HL-60/S4 treated with phorbol 12-myristate 13-acetate at 8.2 ng/mL for 4 days and 3 days (cell line): ENCODE measurements around the gene CD28.
"Not testable (repeated sequence)": the region's sequence is repeated elsewhere in the genome, so short reads cannot be mapped to it uniquely, and the experiment has no call there.

Source experiments
- in situ Hi-C: fragments of 300-500 bp; cut with MboI; formaldehyde crosslinking; loops from 2 replicates; pipeline ENCODE4 v1.15.0; 2022; ENCODE audit warnings: low sequenced_read_pairs

CD28 gene

GRCh38 chr2:203685081-203685621, 21.3 kb upstream of the CD28 start:
- in situ Hi-C loops, result no loop called here

- in situ Hi-C loops, result no loop called here
Observed at GRCh38 chr2:203685789-203686420, 20.5 kb upstream of the CD28 start.

GRCh38 chr2:203687165-203687564, 19.3 kb upstream of the CD28 start:
- in situ Hi-C loops, result no loop called here

DNA sequence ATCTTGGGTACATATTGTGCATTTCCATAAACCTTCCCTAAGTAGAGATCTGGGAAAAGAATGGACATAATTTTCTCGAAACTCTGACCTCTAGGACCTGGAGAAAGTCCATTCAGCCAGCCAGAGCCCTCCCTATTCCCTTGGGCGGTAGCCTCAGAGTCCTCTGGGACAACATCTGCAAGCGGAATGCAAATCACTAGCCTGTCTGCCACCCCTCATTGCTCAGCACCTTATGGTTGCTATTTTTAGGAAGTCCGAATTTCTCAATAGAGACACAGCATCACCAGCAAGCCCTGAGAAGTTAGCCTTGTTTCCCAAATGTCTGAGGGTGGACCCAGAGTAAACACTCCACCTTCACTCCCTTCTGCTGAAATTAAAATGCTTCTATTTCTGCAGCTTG, 17.6 kb upstream of the CD28 start:
- in situ Hi-C loops, result no loop called here

DNA sequence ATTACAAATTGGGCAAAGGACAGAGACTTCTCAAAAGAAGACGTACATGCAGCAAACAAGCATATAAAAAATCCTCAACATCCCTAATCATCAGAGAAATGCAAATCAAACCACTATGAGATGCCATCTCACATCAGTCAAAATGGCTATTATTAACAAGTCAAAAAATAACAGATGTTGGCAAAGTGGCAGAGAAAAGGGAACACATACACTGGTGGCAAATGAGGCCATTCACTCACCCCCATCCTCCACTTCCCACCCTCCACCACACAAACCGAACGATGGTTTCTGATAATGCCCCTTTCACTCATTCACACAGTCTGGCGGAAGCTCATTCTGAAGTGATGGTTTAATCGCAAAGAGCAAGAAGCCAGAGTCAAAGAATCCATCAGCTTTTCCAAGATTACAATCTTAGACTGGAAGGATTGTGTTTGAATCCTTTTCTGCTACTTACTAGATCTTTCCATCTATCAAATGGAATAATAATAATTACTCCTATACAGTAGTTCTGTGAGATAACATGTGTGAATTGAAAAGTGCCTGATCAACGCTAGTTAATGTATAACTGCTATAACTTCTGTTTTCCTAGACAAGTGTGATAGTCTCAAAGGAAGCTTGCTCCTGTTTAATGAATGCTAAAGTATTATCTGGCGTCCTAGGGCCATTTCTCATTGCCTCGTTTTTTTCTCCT, 16.9 kb upstream of the CD28 start:
- in situ Hi-C loops, result no loop called here

GRCh38 chr2:203690117-203690431, 16.4 kb upstream of the CD28 start:
- in situ Hi-C loops, result no loop called here

DNA sequence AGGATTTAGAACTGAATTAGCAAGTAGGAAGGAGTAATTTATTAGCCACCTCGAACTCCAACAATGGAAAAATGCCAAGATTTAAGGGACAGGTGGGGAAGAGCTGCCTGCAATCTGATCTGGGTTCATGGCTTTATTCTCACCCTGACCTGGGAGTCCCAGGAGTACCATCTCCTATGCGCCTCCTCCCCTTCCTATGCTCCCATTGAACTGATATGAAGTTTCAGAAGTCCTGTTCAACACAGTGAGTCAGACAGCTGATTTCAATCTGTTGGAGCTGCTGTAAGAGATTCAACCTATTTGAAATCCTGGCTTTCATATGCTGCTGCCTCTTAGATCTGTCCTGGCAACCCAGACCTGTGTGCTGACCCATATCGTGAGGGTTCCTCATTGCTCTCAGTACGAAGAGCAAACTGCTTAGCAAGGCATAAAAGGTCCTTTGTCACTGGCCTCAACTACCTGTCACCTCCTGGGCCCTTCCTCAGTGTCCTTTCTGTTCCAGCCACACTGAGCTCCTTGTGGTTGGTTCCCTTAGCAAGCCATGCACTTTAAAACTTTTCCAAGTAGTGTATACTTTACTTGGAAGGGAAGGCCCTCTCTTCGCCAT, 15.9 kb upstream of the CD28 start:
- in situ Hi-C loops, result no loop called here

DNA sequence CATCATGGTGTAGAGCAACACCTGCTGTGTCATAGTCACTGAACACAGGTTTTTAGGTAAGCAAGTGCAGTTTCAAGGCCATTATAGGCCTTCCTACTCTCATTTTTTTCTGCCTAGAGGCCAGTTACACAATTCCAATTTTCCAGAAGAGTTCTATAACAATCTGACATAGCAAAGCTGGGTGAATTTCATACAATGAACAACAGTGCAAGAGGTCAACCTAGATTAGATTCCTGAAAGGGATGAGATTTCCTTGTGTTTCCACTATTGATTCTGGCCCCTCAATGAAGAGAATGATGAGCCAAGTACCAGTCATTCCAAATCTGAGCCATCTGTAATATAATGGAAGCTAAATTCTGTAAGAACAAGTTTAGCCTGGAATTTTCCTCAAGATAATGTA, 15.3 kb upstream of the CD28 start:
- in situ Hi-C loops, result no loop called here

DNA sequence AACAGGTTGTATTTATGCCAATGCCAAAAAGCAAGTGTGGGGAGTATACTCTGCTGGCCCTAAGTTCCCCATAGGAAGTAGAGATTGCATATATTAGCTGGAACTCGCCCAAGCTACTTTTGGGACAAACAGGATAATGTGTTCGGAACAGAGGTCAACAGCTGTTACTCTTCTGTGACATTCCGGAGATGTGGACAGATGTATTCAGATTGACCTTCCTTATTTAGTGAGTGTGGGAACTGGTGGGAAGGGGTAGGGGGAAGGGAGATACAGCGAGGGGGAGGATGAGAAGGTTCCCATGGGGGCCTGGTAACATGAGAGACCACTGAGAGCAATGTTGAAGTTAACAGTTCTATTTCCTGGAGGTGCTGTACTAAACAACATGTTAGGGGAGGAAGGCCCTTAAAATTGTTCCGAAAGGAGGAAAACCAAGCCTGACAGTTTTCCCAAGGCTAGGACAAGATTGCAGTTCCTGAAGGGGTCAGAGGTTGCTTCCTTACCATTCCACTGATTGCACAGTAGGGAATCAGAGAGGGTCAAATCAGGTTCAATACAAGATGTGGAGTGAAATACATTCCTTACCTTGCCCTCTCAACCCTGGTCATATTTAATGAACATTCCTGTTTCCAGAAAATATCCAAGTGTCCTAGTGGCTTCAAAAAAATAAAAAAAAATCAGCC, 14.3 kb upstream of the CD28 start:
- in situ Hi-C loops, result no loop called here

DNA sequence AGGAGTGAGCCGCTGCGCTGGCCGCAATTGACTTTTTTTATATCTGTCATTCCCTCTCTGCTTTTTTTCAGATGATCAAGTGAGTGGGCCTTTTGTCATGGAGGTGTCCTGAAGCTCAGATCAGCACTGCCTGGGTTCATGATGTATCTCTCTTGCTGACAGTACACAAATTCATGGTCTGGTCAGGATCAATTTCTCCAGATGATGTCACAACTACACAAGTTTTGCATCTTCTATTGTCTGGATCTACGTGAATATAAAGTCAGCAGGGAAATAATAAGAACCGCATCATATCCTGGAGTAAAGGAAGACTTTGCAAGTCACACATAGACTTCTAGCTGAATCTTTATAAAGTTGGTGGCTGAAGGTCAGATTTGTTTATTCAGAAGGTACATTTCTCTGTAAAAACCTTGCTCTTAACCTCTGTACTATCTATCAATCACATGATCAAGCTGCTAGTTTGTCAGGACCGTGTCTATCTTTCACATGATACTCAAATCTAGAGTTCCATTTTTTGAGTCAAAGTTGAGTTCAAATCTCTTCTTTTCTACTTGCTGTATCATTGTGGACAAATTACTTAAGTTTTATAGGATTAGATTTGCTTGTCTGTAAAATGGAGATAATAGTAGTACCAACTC, 13.1 kb upstream of the CD28 start:
- in situ Hi-C loops, result no loop called here

GRCh38 chr2:203694191-203694590, 12.2 kb upstream of the CD28 start:
- in situ Hi-C loops, result no loop called here

DNA sequence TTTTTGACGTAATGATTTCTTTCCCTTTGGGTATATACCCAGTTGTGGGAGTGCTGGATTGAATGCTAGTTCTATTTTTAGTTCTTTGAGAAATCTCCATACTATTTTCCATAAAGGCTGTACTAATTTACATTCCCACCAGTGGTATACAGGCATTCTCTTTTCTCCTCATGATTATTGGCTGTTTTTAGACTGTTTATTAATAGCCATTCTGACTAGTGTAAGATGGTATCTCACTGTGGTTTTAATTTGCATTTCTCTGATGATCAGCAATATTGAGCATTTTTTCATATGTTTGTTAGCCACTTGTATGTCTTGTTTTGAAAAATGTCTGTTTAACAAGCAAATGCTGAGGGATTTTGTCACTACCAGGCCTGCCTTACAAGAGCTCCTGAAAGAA, 9.2 kb upstream of the CD28 start:
- in situ Hi-C loops, result no loop called here

DNA sequence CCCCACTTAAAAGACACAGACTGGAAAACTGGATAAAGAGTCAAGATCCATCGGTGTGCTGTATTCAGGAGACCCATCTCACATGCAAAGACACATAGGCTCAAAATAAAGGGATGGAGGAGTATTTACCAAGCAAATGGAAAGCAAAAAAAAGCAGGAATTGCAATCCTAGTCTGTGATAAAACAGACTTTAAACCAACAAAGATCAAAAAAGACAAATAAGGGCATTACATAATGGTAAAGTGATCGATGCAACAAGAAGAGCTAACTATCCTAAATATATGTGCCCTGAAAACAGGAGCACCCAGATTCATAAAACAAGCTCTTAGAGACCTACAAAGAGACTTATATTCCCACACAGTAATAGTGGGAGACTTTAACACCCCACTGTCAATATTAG, 8.7 kb upstream of the CD28 start:
- in situ Hi-C loops, result not testable (repeated sequence)

DNA sequence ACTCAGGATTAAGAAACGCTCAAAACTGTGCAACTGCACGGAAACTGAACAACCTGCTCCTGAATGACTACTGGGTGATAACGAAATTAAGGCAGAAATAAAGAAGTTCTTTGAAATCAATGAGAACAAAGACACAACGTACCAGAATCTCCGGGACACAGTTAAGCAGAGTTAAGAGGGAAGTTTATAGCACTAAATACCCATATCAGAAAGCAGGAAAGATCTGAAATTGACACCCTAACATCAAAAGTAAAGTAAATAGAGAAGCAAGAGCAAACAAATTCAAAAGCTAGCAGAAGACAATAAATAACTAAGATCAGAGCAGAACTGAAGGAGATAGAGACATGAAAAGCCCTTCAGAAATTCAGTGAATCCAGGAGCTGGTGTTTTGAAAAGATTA, 8.0 kb upstream of the CD28 start:
- in situ Hi-C loops, result not testable (repeated sequence)

DNA sequence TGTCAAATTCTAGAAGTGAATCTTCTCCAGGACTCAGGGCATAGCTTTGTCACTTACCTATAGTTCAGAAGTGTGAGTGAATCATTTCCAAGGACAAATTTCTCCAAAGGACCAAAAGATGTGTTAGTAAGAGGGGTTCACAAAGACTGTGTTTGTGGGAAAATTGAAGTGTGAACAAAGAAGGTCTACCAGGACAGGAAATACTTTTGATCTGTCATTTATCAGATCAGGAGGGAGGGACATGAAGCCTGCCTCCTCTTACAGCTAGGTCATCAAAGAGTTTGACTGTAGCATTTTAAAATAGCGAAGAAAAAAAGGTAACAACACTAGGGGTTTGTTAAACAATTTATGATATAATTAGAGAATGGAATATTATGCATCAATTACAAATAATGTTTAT, 2.0 kb upstream of the CD28 start:
- in situ Hi-C loops, result no loop called here

GRCh38 chr2:203705178-203705577, 1.3 kb upstream of the CD28 start:
- in situ Hi-C loops, result no loop called here

DNA sequence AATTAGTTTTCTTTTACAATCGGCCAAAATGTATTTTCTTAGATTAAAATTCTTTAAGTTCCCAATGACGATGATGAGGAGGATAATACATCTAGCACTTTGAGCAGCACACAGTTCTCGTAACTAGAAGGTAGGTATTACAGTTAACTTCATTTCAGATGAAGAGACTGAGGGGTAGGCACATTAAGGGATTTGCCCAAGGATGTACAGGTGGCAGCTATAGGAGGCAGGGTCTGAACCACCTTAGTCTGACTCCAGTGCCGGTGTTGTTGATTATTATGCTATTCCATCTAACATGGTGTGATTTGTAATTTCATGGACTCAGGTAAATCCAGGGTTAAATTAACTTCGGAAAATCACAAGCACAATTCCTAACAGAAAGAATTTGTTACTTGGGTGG, 1.1 kb downstream of the CD28 start:
- in situ Hi-C loops, result no loop called here

DNA sequence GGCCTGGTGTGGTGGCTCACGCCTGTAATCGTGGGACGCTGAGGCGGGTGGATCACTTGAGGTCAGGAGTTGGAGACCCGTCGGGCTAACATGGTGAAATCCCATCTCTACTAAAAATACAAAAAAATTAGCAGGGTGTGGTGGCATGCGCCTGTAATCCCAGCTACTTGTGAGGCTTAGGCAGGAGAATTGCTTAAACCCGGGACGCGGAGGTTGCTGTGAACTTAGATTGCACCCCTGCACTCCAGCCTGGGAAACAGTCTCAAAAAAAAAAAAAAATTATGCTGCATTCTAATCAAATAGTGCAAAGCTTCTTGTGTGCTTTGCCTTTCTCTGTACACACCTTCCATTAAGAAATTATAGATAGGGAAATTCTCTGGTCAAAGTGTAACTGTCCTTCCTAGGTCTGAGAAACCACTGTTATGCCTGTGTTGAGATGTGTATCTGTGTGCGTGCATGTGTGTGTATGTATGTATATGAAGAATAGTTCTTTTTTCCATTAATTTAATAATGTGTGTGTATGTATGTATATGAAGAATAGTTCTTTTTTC, 2.5 kb downstream of the CD28 start:
- in situ Hi-C loops, result no loop called here

DNA sequence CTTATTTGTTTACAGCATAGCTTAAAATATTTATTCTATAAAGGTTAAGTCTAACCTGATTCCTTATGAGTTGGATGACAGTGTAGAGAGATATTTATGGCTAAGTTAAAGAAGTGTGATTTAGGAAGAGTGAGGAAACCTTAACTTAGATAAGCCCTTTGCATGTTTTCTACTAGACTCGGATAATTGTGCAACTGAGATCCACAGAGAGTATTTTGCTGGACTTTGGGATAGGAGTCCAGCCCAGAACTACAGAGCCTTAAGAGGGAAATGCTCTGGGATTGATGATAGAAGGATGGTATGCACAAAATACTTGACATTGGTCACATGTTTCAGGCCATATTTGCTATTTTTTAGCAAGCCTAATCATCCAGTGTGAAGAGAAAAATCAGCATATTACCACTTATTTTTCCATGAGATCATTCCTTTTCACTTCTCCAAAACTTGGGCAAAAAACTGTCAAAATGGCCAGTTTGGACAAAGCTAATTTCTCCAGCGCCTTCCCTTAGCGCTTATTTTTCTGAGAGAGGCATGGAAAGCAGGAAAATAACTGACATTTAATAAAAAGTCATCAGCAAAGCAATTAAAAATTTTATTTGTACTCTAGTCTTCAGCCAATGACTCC, 3.1 kb downstream of the CD28 start:
- in situ Hi-C loops, result no loop called here

DNA sequence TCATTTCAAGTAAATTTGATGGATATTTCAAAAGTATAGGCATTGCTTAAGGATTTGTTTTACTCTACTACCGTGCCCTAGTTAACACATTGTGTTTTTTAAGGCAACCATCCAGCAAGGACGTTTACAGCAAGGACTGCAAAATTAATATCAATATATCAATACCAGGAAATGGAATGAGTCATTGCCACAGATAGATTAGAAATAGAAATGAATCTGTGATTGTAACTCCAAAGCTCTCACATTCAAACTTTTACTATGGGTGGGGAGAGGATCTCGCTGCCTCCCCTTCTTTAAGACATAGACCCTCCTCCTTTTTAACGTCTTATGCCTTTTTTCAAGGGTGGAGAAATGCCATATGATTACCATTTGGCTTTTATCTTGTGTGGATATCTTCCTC, 3.8 kb downstream of the CD28 start:
- in situ Hi-C loops, result no loop called here

DNA sequence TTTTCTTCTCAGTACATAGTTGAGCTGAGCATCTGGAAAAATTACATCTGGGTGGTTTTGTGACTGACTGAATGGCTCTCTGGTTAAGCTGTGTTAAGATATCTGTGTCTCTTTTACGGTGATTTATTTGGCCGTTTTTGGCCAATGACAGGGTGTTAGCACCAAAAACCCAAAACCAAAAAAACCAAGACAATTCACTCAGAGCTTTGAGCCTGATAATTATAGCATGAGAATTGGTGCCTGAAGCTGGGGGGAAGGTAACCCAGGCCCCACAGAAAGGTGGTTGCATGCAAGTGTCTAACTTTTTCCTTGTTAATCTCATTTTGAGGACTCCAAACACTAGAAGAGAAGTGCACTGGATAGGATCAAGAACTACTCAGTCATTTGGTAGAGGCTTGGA, 4.5 kb downstream of the CD28 start:
- in situ Hi-C loops, result no loop called here
